ENCODE measurements around the gene FAM193B. TPM values are rescaled to one million over a fixed set of nuclear protein-coding genes. Genes with fewer than 3 reads are reported as not detected.

Gene FAM193B
- total RNA-seq, 4 donors from 2014 or later: 16.5 to 117 (median 39.4) TPM

DNA sequence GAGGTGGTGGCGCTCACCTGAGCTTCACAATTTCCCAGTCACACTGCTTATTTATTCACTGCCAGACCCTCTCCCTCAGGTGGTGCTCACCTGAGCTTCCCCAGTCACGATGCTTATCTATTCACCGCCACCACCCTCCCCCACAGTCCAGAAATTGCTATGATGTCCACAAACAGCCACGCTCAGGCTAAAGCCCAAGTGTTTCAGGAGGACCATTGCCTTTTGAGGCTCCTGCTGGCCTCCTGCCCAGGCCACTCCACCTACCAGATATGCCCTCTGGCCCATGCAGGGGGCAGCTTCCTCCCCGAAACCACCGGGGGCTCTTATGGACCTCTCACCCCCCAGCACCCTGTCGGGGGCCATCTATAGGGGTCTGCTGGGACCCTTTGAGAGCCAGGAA, 61.5 kb downstream of the FAM193B start:
- Histone ChIP-seq H3K36me3 (no peaks in the 10 kb centered on the region), H3K4me1 (peaks cover 17 to 38% of the 10 kb centered on the region in 2 donors), H3K4me3 (no peak overlapping the region), H3K27ac (peak overlapping the region; percentile 97 to 98), H3K27me3 (no peaks in the 10 kb centered on the region), H3K9me3 (no peaks in the 10 kb centered on the region)
- intact Hi-C loops (cut with DNase I; ENCODE audit: low total_unique reads): no loop called here
- TF ChIP-seq, protein P1, sequence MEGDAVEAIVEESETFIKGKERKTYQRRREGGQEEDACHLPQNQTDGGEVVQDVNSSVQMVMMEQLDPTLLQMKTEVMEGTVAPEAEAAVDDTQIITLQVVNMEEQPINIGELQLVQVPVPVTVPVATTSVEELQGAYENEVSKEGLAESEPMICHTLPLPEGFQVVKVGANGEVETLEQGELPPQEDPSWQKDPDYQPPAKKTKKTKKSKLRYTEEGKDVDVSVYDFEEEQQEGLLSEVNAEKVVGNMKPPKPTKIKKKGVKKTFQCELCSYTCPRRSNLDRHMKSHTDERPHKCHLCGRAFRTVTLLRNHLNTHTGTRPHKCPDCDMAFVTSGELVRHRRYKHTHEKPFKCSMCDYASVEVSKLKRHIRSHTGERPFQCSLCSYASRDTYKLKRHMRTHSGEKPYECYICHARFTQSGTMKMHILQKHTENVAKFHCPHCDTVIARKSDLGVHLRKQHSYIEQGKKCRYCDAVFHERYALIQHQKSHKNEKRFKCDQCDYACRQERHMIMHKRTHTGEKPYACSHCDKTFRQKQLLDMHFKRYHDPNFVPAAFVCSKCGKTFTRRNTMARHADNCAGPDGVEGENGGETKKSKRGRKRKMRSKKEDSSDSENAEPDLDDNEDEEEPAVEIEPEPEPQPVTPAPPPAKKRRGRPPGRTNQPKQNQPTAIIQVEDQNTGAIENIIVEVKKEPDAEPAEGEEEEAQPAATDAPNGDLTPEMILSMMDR (IDR thresholded peaks at IDR 0.05): no peak
- no peak for TF ChIP-seq POLR2A (IDR thresholded peaks at IDR 0.05)
- DNase-seq: peak in 1 of 2 donors; percentile 47

DNA sequence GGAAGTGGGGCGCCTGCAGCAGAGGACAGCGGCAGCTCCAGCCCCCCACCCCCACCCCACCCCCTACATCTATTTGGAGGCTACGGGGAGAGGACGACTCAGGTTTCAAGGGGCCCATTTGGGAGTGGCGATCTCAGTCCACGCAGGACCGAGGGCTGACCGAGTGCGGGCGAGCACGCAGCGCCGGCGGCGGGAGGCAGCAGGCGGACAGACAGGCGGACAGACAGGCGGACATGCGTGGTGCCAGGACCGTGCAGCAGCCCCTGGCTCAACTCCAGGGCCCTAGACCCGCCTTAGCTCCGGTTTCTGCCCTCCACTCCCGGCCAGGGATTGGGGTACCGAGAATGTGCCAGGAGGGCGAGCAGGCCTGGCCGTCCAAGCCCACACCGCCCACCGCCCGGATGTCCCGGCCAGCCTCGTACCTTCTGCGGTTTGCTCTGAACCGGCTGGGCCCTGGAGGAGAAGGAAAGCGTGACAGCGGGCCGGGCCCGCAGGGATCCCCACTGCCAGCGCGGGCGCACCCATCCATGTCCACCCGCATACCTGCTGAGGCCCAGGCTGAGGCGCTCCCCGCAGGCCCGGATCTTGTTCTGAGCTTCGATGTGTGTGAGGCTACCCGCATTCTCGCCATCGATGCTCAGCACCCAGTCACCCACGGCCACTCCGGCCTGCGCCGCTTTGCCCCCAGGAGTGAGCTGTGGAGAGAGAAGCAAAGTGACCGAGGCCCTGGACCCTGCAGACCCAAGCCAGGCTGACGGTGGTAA, 62.2 kb downstream of the FAM193B start:
- no peaks in the 10 kb centered on the region for H3K36me3 ChIP-seq
- H3K9me3 ChIP-seq: no peaks in the 10 kb centered on the region
- H3K27me3 ChIP-seq: no peaks in the 10 kb centered on the region
- H3K4me1 ChIP-seq: peaks cover 17 to 38% of the 10 kb centered on the region in 2 donors
- intact Hi-C loops (cut with DNase I; ENCODE audit: low total_unique reads): no loop called here
- no peak for DNase-seq
- no peak for TF ChIP-seq POLR2A (IDR thresholded peaks at IDR 0.05)
- TF ChIP-seq, protein P1 (IDR thresholded peaks at IDR 0.05): no peak
- peak overlapping the region; percentile 97 to 98 for H3K27ac ChIP-seq
- no peak overlapping the region for H3K4me3 ChIP-seq

- Histone ChIP-seq H3K9me3 (no peaks in the 10 kb centered on the region), H3K4me3 (no peak overlapping the region), H3K27ac (peak overlapping the region; percentile 97 to 98), H3K36me3 (no peaks in the 10 kb centered on the region), H3K27me3 (no peaks in the 10 kb centered on the region), H3K4me1 (peaks cover 17 to 38% of the 10 kb centered on the region in 2 donors)
- peak; percentile 48 to 52 for DNase-seq
- intact Hi-C loops (cut with DNase I; ENCODE audit: low total_unique reads): no loop called here
- TF ChIP-seq, protein P1 (IDR thresholded peaks at IDR 0.05): peak; percentile 49 to 88 (median 68)
- TF ChIP-seq POLR2A (IDR thresholded peaks at IDR 0.05): no peak
These were observed 62.9 kb downstream of the FAM193B start for GRCh38 chr5:177491429-177491945.

GRCh38 chr5:177490992-177491391, 63.4 kb downstream of the FAM193B start:
- intact Hi-C loops (cut with DNase I; ENCODE audit: low total_unique reads): no loop called here
- no peaks in the 10 kb centered on the region for H3K9me3 ChIP-seq
- H3K27ac ChIP-seq: peak overlapping the region; percentile 97 to 98
- H3K4me1 ChIP-seq: peaks cover 17 to 38% of the 10 kb centered on the region in 2 donors
- no peaks in the 10 kb centered on the region for H3K36me3 ChIP-seq
- no peak for DNase-seq
- no peak overlapping the region for H3K4me3 ChIP-seq
- H3K27me3 ChIP-seq: no peaks in the 10 kb centered on the region
- no peak for TF ChIP-seq POLR2A (IDR thresholded peaks at IDR 0.05)
- TF ChIP-seq, protein P1 (IDR thresholded peaks at IDR 0.05): no peak

- H3K27ac ChIP-seq: peak overlapping the region; percentile 97 to 98
- H3K4me1 ChIP-seq: peaks cover 17 to 38% of the 10 kb centered on the region in 2 donors
- TF ChIP-seq, protein P1 (IDR thresholded peaks at IDR 0.05): no peak
- no peak for DNase-seq
- no peak overlapping the region for H3K4me3 ChIP-seq
- H3K9me3 ChIP-seq: no peaks in the 10 kb centered on the region
- intact Hi-C loops (cut with DNase I; ENCODE audit: low total_unique reads): no loop called here
- H3K36me3 ChIP-seq: no peaks in the 10 kb centered on the region
- no peaks in the 10 kb centered on the region for H3K27me3 ChIP-seq
These were observed 63.9 kb downstream of the FAM193B start for GRCh38 chr5:177490311-177490991.

Measured in uterus (tissue), 4 donors.